Femur (tissue), 1 donor: ENCODE data around the gene PRICKLE2.
A peak's percentile ranks its signal among the peaks of the same experiment; 100 is the strongest.

Source experiments
- DNase-seq: peaks from one replicate; pipeline ENCODE4 v3.0.0-alpha.2; 2017

The PRICKLE2 gene

GRCh38 chr3:64251019-64251418 is 25.8 kb upstream of the PRICKLE2 start:
- no peak for DNase-seq

GRCh38 chr3:64247991-64248646 is 22.9 kb upstream of the PRICKLE2 start:
- DNase-seq: no peak

- no peak for DNase-seq
Observed at GRCh38 chr3:64244011-64244942, 19.0 kb upstream of the PRICKLE2 start.

- no peak for DNase-seq
Observed at GRCh38 chr3:64242435-64242834, 17.2 kb upstream of the PRICKLE2 start.

GRCh38 chr3:64240959-64241358 is 15.7 kb upstream of the PRICKLE2 start:
- DNase-seq: no peak

- no peak for DNase-seq
Observed at GRCh38 chr3:64240396-64240795, 15.1 kb upstream of the PRICKLE2 start.

- DNase-seq: no peak
Observed at GRCh38 chr3:64239841-64240240, 14.6 kb upstream of the PRICKLE2 start.

GRCh38 chr3:64238971-64239667 is 13.9 kb upstream of the PRICKLE2 start:
- peak; percentile 86 for DNase-seq

GRCh38 chr3:64237083-64237482 is 11.8 kb upstream of the PRICKLE2 start:
- DNase-seq: no peak

- no peak for DNase-seq
Observed at GRCh38 chr3:64235605-64236004, 10.3 kb upstream of the PRICKLE2 start.

GRCh38 chr3:64234571-64234970 is 9.3 kb upstream of the PRICKLE2 start:
- DNase-seq: no peak

- DNase-seq: no peak
Observed at GRCh38 chr3:64232821-64233220, 7.6 kb upstream of the PRICKLE2 start.

GRCh38 chr3:64229903-64230302 is 4.6 kb upstream of the PRICKLE2 start:
- no peak for DNase-seq

- DNase-seq: no peak
Observed at GRCh38 chr3:64228110-64228509, 2.8 kb upstream of the PRICKLE2 start.

- DNase-seq: no peak
Observed at GRCh38 chr3:64226730-64227129, 1.5 kb upstream of the PRICKLE2 start.

- no peak for DNase-seq
Observed at GRCh38 chr3:64225695-64226499, 631 bp upstream of the PRICKLE2 start.

GRCh38 chr3:64223791-64224745 is 1.2 kb downstream of the PRICKLE2 start:
- peak; percentile 55 for DNase-seq

- DNase-seq: no peak
Observed at GRCh38 chr3:64222501-64223111, 2.7 kb downstream of the PRICKLE2 start.

- DNase-seq: no peak
Observed at GRCh38 chr3:64221571-64222257, 3.6 kb downstream of the PRICKLE2 start.

- DNase-seq: no peak
Observed at GRCh38 chr3:64220161-64220914, 4.9 kb downstream of the PRICKLE2 start.
